Measurements from ENCODE around the gene CD81.

The CD81 gene

DNA sequence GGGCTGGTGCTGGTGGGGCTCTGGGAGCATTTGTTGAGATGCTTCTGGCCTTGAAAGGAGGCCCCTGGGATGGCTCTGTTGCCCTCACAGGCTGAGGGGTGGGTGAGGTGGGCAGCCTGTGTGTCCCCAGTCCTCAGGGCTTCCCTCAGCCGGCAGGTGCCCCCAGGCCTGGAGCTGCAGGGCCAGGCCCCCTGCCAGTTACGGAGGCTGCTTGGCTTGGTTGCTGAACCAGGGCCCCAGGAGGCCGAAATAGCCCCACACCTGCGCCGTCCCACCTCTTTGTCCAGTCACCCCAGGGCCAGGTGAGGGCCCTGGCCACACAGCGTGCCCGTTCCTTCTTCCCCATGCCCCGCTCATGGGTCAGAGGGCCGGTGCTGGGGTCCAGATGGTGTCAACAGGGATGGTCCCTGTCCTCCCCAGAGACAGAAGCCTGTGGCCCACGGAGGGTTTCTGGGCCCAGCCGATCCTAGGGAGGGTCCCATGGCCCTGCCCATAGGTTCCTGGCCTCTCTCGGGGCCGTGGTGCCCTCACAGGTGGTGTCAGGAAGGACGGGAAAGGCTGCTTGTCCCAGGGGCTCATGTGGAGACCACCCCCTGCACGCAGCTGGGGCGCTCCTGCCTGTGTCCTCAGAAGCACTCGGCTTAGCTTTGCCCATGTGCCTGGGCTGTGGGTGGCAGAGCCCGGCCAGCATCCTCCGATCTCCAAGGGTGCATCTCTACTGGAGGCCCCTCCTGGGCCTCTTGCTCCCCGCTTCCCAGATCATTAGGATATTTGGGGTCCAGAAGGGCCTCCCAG is 14.3 kb downstream of the CD81 start:
- DNase-seq, result no peak

DNA sequence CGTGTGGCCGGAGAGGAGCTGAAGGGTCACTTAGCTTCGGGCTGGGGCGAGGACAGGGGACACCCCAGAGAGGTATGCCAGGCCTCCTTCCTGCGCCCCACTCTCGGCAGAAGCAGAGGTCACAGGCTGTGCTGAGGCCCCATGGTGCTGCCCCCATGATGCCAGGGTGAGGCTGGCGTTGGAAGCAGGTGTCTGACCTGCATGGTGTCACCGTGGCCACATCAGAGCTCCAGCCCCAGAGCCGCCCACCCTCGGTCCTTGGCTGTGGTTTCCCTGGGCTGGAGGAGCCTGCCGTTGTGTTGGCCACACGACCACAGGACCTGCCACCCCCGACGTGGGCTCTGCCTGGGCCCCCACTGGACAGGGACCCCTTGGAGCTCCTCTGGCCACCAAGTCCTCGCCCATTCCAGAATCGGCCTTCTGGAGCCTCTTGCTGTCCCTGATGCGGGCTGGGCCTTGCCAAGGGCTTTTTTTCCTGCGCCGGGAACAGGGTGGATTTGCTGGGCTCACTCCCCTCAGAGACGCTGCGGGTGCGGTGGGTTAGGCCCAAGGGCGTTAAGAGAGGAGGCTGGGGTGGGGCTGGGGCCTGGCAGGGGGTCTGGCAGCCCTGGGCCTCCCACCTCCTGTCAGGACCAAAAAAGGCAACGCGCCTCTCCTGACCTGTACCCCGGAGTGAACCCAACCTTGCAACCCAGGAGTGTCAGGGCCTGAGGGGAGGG is 15.3 kb downstream of the CD81 start:
- DNase-seq, result no peak

DNA sequence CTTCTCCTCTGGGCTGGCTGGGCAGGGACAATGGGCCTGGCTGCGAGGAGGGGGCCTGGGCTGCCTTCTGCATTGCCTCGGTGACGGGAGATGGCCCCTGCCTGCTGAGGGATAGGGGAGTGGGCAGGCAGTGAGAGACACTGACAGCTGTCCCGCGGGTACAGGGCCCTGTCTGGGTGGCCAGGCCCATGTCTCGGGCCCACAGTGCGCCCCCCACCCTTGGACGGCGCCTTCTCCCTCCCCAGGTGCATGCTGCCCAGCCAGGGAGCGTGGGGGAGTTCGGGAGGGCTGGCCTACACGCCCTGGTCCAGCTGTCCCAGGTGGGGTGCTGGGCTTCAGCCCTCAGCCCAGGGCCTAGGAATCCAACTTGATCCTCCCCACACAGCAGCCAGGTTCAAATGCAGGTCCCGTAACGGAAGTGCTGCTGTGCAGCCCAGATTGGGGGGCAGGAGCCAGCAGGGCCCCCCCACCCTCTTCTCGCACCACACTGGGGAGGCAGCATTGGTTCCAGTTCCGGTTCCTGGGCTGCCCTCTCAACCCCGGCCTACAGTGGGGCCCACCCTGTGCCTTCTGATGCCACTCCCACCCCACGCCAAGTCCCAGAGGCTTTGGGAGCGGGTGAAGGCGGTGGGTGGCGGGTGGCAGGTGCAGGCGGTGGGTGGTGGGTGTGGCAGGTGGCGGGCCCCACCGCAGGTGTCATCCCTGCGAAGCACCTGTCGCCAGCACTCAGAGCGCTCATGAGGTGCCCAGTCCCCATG is 16.2 kb downstream of the CD81 start:
- no peak for DNase-seq

DNA sequence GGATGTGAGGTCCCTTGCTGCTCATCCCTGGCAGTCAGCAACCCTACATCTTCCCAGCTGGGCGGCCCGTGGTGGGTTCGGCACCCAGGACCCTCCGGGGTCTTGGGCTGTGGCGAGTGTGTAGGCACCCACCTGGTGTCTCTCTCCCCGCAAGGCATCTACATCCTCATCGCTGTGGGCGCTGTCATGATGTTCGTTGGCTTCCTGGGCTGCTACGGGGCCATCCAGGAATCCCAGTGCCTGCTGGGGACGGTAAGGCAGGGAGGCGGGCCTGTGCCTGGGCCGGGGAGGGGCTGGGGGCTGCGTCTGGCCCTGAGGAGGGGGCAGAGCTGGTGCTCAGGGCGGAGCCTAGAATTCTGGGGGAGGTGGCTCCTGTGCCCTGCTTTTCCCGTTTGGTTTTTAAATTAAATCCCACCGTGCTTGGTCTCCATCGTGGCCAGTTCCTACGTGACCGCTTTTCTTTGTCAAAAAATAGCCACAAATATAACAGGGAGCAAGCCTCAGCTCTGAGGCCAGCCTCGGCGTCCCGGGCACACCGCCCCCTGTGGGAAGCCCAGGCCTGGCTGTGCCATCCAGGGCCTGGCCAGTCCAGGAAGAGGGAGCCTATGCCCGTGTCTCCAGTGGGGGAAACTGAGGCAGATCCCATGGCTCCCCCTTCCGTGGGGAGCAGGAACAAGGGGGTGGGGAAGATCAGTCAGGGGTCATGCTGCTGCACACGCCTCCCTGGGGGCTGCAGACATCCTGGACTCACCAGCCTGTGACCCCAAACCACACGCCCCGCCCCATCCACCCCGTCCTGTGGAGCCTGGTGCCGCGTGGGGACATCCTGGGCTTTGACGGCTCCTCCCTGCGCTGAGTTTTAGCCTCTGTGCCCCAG is 17.1 kb downstream of the CD81 start:
- no peak for DNase-seq

DNA sequence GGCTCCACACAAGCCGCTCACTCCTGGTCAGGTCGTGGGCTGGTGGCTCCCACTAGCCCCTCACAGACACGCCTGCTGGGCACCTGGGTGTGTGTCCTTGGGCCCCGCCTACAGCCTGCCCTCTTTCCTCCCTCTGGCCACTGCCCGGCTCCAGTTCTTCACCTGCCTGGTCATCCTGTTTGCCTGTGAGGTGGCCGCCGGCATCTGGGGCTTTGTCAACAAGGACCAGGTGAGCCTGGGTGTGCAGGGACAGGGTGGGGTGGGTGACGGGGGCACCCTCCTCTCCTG is 17.7 kb downstream of the CD81 start:
- DNase-seq, result no peak

DNA sequence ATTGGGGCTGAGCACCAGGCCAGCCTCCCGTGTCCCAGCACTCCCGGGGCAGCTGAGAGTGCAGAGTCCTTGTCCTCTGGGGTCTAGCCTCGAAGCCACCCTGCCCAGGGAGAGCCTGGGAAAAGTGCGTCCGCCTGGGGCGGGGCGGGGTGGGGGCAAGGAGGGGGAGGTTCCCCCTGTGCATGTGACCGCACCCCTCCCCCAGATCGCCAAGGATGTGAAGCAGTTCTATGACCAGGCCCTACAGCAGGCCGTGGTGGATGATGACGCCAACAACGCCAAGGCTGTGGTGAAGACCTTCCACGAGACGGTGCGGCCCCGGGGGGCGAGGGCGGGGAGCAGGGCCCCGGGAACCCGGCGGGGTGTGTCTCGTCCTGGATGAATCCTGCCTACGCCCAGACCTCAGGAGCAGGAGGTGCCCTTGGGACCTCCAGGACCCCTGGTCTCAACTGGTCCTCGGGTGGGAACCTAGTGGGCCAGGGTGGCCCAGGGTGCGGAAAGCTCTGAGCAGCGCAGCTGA is 18.2 kb downstream of the CD81 start:
- no peak for DNase-seq

DNA sequence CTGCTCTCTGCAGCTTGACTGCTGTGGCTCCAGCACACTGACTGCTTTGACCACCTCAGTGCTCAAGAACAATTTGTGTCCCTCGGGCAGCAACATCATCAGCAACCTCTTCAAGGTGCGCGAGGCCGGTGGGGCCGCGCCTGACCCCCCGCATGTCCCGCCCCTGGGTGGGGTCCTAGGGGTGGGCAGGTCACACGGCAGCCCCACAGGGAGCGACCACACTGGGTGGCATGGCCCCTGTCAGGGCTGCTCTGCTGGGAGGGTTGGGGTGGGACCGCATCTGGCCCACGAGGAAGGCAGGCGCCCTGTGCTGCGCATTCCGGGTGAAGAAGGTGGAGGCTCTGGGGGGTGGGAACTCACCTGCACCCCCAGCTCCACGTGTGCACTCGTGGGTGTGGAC is 18.7 kb downstream of the CD81 start:
- no peak for DNase-seq

DNA sequence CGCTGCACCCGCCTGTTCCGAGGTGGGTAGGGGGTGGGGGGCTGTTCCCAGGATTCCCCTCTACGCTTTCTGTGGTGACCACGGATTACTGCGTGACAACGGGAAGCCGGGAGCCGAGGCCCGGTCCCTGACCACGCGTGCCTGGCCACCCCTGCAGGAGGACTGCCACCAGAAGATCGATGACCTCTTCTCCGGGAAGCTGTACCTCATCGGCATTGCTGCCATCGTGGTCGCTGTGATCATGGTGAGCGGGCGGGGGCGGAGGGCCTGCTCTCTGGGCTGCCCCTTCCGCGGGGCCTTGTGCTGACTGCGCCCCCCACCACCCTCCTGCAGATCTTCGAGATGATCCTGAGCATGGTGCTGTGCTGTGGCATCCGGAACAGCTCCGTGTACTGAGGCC is 19.4 kb downstream of the CD81 start:
- DNase-seq, result no peak

DNA sequence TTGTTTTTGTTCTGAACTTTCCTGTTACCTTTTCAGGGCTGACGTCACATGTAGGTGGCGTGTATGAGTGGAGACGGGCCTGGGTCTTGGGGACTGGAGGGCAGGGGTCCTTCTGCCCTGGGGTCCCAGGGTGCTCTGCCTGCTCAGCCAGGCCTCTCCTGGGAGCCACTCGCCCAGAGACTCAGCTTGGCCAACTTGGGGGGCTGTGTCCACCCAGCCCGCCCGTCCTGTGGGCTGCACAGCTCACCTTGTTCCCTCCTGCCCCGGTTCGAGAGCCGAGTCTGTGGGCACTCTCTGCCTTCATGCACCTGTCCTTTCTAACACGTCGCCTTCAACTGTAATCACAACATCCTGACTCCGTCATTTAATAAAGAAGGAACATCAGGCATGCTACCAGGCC is 19.9 kb downstream of the CD81 start:
- DNase-seq, result no peak

DNA sequence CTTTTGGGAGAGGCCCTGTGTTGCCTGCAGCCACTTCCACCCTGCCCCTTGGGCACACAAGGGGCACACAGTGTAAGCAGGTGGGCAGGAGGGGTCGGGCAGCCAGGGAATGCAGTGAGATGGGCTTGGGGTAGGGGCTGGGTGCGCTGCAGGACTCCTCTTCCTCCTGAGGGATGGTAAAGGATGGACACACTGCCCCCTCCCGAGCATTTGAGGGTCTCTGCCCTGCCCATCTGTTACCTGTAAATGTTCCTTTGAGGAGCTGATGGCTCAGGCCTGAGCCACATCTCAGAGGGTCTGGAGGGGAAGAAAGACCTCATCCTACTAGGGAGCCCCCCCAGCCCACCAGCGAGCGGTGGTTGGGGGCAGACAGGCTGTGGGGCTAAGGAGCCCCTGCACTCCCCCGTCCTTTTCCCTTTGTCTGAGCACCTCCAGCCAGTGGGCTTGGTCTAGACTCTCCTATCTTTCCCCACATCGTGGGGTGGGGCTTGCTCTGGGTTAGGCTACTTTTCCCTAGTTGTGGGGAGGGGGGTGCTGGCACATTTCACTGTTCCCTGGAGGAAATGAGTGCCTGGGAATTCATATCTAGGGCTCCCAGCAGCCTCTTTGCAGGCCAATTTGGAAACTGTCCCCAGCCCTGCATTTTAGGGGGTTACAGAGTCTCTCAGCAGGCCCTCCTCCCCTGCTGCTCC is 21.7 kb downstream of the CD81 start:
- DNase-seq, result no peak

DNA sequence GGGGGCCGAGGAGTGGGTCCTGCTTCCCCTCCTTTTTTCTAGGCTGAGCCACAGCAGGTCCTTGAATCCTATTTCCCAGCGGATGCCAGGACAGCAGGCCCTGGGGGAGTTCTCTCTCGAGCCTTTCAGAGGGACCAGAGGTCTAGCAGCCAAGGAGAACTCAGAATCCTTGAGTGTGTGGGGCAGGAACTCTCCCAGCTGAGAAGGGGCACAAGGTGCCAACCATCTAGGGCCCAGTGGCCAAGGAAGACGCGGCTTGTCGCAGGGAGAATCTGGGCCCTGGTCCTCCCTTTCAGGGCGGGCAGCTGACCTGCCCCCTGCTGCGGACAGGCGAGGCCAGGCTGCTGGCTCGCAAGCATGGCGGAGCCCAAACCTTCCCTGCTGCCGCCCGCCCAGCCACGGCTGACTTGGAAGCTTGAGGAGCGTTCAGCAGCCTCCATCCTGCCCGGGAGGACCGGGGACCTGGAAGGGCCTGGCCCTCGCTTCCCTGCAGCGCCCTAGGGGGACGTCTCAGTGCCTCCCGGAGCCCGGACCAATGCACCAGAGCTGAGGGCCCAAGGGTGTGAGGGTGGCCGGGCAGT is 22.5 kb downstream of the CD81 start:
- no peak for DNase-seq

DNA sequence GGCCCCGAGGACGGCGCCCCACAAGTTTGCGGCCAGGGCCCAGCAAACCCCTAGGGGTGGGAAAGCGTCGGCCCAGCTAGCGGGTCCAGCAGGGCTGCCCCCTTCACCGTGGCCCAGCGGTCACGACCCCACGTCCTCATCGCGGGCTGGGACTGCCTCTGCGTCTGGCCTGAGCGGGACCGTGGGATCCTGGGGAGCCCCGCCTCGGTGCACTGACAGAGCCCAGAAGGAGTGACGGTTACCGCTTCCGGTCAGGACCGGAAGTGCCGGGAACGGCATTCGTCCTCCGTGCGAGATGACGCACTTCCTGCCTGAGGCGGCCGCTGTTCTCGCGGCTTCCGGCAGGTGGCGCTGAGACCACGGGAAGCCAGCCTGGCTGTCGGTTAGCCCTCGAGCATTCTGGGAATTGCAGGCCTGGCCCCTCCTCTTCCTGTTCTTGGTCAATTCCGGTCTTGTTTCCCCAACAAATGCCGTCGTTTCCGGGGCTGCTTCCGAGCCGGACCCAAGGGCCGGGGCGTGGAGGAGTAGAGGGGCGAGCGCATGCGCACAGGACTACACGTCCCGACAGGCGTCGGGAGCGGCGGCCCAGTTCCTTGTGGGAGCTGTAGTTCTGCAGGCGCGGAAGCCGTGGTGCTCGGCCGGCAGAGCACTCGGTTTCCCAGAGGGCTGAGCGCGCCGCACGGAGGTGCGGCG is 23.1 kb downstream of the CD81 start, which contains the start of gene TSSC4:
Gene TSSC4 (plus strand): TSS at position 682 of the 693 bp plus-strand sequence. CDS start 1,884 bp downstream, outside the sequence.
- DNase-seq, result peak; percentile 100

DNA sequence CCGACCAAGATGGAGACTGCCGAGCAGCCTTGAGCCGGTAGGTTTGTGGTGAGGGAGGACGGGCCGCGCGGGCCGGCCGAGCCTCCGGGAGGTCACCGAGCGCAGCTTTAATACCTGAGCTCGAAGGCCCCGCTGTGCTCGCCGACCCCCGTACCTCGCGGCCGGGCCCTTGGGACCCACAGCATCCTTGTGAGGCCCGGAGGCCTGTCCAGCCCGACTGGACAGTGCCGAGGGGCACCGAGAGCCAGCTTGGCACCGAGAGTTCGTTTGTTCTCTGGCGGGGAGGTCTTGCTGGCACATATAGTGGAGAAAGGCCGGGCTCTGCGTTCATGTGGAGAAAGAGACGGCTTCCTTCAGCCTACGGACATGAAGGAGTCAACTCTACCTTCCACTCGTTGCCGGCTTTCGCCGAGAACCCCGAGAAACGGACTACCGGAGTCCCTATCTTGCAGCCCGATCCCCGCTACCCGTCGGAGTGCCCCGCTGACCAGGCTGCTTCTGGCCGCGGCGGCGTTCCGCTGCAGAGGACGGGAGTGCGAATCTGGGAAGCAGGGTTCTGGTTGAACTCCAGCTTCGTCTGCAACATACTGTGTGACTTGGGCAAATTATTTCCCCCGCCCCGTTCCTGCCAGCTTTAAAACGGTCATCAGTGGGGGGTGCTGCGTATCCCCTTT is 23.8 kb downstream of the CD81 start:
- DNase-seq, result no peak

DNA sequence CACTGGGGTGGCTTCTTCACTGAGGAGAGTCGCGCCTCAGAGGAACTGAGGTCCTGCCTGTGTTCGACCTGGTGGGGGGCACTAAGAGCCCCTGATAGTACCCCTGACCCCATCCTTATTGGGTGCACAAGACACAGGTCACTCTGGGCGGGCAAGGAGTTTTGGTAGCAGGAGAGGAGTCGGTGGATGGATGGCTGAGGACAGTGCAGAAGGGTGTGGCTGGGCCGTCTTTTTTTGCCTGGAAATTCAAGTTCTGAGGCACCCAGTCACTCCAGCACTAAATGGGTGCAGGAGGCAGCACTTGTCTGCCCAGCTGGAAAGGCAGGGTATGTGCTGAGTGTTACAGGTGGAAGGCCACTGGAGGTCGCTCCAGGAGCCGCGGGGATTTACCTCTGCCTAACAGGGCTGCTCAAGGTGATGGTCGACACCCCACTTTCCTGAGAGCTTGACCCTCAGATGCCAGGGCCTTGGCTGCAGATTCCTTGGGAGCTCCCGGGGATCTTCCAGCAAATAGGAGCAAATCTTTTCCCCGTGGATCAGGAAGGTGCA is 24.4 kb downstream of the CD81 start:
- no peak for DNase-seq

DNA sequence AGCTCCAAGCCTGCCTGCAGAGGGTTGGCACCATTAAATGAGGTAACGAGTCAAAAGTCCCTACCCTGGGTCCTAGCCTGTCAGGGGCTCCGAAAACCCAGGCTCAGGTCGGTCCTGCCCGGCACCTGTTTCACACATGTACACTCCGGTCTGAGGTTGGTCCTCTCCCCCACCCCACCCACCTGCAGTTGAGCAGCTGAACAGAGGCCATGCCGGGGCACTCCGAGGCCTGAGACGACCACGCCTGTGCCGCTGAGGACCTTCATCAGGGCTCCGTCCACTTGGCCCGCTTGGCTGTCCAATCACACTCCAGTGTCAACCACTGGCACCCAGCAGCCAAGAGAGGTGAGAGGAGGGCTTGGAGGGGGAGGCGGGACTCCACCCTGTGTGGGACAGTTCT is 25.0 kb downstream of the CD81 start:
- DNase-seq, result no peak

DNA sequence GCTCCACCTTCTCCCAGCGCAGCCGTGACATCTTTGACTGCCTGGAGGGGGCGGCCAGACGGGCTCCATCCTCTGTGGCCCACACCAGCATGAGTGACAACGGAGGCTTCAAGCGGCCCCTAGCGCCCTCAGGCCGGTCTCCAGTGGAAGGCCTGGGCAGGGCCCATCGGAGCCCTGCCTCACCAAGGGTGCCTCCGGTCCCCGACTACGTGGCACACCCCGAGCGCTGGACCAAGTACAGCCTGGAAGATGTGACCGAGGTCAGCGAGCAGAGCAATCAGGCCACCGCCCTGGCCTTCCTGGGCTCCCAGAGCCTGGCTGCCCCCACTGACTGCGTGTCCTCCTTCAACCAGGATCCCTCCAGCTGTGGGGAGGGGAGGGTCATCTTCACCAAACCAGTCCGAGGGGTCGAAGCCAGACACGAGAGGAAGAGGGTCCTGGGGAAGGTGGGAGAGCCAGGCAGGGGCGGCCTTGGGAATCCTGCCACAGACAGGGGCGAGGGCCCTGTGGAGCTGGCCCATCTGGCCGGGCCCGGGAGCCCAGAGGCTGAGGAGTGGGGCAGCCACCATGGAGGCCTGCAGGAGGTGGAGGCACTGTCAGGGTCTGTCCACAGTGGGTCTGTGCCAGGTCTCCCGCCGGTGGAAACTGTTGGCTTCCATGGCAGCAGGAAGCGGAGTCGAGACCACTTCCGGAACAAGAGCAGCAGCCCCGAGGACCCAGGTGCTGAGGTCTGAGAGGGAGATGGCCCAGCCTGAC is 26.0 kb downstream of the CD81 start:
- no peak for DNase-seq

DNA sequence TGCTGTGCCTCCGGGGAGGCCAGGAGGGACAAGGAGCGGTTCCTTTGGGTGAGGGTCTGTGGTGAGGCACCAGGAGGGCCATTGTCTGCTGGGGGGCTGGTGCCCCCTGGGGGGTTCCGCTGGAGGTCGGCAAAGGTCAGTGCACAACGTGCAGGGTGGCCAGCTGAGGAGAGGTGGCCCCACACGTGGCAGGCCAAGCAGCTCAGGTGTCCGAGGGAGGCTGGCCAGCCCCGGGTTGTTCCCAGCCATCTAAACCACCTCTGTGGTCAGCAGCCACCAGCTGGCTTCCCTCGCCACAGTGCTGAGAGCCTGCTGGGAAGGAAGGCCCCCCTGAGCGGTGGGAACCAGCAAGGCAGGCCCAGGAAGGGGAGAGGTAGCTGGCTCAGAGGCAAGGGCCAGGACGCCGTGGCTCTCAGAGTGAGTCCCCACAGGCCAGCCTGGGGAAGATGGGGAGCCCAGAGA is 27.7 kb downstream of the CD81 start:
- no peak for DNase-seq

DNA sequence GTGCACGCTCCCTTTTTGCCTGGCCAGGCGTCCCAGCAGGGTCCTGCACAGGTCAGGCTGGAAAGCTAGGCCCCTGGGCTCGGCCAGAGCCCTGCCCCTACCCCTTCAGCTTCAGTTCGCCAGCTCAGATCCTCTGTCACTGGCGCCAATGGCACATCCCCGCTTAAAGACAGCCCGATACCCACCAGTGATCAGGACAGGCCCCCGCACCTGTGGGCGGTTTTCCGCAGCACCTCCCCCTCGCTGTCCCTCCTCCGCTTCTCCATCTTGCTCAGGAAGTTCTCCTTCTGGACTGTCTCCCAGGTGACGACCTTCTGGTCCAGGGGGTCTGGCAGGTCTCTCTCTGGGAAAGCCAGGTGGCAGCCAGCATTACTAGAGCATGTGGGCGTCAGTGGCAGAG is 29.3 kb downstream of the CD81 start:
- no peak for DNase-seq

DNA sequence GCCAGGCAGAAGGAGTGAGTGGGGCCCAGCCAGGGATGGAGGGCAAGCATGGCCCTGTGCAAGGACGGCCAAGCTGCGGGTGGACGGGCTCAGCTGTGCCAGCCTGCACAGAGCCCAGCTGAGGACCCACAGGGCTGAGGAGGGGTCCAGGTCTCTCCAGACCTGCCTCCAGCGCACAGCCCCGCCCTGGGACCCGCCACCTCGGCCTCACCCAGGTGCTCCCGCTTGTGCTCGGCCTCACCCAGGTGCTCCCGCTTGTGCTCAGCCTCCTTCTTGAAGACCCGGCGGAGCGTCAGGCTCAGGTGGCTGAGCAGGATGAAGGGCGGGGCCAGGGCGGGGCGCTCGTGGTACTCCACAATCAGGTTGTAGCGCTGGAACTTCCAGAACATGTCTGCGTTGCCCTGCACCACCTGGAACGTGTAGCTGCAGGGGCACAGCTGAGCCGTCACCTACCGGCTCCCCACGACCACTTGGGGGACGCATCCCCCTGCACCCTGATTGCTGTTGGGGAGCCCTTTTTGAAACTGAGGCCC is 29.8 kb downstream of the CD81 start:
- DNase-seq, result no peak
